Activated CD8-positive, alpha-beta memory T cell treated with anti-CD3 and anti-CD28 coated beads for 1 hour (primary cell): ENCODE data around the gene KRTCAP2.
A peak's percentile ranks its signal among the peaks of the same experiment; 100 is the strongest.

ENCODE experiments used
- DNase-seq, 2 donors: peaks; one replicate each; pipeline ENCODE4 v3.0.0-alpha.2; 2020; ENCODE audit warnings: low read depth in 1 of 2; ENCODE audit errors: extremely low read depth in 1 of 2

Gene KRTCAP2

GRCh38 chr1:155136748-155137147, 36.4 kb downstream of the KRTCAP2 start:
- no peak for DNase-seq

GRCh38 chr1:155135415-155136028, 37.6 kb downstream of the KRTCAP2 start, which contains the start of gene SLC50A1:
Gene SLC50A1 (plus strand): TSS chr1:155135852. CDS start chr1:155135912, 60 bp downstream.
- DNase-seq = peak; percentile 70 to 89

GRCh38 chr1:155134880-155135414, 38.2 kb downstream of the KRTCAP2 start:
- no peak for DNase-seq

- no peak for DNase-seq
Observed at GRCh38 chr1:155134322-155134721, 38.8 kb downstream of the KRTCAP2 start.

- DNase-seq = no peak
Observed at GRCh38 chr1:155133799-155134281, 39.3 kb downstream of the KRTCAP2 start.

DNA sequence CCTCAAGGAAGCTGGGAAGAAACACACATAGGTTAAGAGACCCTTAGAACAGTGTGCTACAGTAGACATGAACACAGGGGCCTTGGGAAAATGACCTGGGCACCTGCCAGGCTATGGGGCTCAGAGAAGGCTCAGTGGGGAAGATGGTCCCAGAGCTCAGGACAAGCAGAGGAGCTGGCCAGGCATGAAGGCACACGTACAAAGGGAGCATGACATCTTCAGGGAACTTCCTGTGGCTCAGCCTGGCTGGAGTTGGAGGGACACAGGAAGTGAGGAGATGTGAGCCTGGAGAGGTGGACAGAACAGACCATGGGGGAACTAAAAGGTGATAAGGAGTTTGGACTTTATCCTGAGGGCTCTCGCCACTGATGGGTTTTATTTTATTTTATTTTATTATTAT, 41.2 kb downstream of the KRTCAP2 start:
- no peak for DNase-seq

DNA sequence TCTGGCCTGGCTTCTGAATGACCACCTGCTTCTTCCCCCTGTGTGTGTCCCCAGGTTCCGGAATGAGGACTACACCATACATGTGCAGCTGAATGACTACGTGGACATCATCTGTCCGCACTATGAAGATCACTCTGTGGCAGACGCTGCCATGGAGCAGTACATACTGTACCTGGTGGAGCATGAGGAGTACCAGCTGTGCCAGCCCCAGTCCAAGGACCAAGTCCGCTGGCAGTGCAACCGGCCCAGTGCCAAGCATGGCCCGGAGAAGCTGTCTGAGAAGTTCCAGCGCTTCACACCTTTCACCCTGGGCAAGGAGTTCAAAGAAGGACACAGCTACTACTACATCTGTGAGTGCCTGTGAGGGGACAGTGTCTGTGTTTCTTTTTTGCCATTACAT, 41.8 kb downstream of the KRTCAP2 start:
- no peak for DNase-seq

DNA sequence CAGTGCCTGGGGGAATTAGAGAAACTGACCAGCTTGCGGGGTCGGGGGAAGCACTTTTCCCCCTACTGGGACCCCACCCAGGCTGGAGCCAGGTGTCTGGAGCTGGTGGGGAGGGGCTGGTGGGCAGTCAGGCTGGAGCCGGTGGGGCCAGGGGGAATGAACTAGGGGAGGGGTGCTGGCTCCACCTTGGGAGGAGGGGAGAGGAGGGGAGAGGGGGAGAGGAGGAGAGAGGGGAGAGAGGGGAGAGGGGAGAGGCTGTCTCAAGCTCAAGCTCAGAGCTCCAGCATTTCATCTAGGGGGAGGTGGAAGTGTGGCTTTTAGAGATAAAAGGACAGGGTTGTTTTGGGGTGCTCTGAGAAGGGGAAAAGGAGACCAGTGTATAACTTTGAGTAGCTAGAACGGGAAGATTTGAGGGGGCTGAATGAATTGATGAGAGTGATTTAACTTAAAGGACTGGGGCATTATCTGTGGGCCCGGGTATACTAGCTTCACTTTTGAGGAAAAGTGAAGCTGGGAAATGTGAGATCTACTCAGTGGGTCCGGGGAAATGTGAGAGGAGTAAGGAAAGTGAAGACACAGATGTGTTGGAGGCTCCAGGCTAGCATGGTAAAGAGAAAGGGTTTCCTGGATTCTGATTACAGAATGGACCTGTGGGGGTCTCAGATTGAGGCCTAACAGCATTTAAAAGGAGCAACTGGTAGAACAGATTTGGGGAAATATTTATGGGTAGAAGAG, 42.7 kb downstream of the KRTCAP2 start:
- DNase-seq = no peak

- DNase-seq = no peak
Observed at GRCh38 chr1:155128755-155129473, 44.2 kb downstream of the KRTCAP2 start.

GRCh38 chr1:155127967-155128754, 44.9 kb downstream of the KRTCAP2 start:
- DNase-seq = no peak

- DNase-seq = no peak
Observed at GRCh38 chr1:155127105-155127966, 45.8 kb downstream of the KRTCAP2 start, which contains the start of gene EFNA1. Gene EFNA1 (plus strand): TSS chr1:155127876. CDS start chr1:155127978, 102 bp downstream.

DNA sequence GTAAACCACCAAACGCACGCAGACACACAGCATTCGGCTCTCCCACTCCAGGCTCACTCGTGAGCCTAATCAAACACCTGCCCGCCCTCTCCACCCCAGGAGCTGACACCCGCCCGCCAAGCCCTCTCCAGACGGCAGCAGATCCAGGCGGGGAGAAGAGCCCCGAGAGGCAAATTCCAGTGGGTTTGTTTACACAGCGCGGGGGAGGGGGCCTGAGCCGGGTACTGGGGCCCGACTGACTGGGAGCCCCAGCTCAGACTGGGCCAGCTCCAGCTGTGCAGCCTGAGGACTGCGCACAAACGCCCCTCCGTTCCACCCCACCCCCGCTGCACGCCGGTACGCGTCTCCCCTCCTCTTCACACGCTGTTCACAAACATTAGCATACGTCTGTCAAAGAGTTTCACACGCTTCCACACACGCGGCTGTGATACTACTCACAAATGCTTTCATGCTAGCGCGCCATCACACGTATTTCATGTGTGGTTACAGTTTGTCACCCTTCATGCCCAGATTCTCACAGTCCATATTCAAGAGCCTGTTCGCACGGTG, 46.5 kb downstream of the KRTCAP2 start:
- no peak for DNase-seq

DNA sequence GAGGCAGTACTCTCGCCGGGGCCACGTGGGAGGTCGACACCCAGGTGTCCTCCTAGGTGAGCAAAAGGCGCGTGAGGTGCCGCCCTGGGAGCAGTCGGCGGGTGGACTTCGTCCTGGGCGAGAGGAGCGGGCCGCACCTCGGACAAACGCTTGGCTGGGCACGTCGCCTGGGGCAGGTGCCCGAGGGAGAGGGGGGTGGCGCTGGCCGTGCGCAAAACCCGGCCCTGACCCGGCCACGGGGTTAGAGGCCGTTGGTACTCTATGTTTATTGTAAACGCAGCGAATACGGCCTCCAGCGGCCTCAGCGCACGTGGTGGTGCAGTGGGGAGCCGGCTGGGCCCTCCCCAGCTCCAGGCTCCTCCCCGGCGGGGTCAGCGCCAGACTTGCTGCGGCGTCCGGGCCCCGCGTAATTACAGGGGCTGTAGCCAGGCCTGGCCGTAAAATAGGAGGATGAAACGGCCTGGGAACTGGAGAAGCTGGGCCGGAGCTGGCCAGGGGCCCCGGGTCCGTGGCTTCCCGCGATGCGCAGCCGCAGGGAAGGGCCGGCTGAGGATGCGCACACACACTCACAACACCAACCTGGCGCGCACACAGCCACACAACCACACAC, 47.1 kb downstream of the KRTCAP2 start:
- DNase-seq = no peak

DNA sequence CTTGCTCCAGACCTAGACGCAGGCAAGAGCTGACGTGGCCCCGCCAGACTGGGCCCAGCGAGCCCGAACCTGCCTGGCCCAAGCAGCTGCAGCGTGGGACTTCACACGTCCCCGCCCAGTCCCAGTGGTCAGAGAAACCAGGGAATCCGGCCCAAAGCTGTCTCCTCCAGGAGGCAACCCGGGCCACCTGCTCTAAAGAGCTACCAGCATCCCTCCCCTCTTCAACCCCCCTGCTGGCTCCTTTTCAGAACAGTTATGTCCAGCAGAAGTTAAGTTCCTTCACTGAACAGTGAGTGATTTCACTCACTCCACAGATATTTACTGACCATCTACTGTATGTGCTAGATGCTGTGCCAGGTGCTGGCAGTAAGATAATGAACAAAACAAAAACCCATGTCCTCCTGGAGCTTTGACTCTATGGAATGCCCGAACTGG, 47.6 kb downstream of the KRTCAP2 start:
- DNase-seq = no peak

GRCh38 chr1:155124503-155125463, 48.3 kb downstream of the KRTCAP2 start:
- no peak for DNase-seq

- no peak for DNase-seq
Observed at GRCh38 chr1:155123801-155124200, 49.3 kb downstream of the KRTCAP2 start.

GRCh38 chr1:155122308-155122707, 50.8 kb downstream of the KRTCAP2 start:
- no peak for DNase-seq

DNA sequence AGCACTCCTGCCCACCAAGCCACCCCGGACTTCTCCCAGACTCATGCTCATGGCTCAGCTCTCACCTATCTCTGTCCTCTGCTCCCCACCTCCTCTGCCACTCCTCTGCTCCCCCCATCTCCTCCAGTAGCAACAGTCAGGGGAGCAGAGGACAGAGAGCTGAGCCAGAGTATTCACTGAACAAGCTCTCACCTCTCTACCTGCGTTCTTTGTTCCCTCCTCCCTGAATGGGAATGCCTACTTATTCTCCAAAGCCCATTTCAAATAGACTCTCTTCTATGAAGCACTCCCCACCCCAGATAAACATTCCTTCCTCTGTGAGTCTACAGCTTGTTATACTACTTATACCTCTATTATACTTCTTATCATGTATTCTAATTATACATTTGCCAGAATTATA, 51.9 kb downstream of the KRTCAP2 start:
- DNase-seq = no peak
